ENCODE data around the gene BCL2L2. TPM values are rescaled to one million over a fixed set of nuclear protein-coding genes. Genes with fewer than 3 reads are reported as not detected.

Gene BCL2L2
- total and polyA plus RNA-seq, 2 donors (not counting 1 experiment from before 2014, with no cell fraction given): 24.7 to 25.4 TPM

DNA sequence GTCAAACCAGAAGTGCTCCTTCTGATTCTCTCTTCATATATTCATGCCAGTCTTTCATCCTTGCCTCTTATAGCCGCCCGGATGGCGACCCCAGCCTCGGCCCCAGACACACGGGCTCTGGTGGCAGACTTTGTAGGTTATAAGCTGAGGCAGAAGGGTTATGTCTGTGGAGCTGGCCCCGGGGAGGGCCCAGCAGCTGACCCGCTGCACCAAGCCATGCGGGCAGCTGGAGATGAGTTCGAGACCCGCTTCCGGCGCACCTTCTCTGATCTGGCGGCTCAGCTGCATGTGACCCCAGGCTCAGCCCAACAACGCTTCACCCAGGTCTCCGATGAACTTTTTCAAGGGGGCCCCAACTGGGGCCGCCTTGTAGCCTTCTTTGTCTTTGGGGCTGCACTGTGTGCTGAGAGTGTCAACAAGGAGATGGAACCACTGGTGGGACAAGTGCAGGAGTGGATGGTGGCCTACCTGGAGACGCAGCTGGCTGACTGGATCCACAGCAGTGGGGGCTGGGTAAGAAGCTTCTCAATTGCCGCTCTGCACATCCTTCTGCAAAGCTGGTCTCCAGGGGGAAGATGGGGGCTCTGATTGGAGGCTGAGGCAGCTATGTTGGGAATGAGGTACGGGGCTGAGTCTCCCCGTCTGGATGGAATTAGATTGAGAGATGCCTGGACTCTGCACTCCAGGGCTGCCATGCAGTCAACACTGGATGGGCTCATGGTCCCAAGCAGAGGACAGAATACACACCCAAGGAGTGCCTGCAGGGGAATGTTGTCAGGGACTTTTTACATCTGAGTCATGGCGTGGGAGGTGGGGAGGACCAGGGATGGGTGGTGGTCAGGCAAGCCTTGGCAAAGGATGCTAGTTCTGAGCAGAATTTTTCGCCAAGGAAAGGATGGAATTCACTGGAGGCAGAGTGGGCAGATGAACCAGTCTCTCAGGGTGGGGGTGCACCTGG is 1.3 kb downstream of the BCL2L2 start:
- peaks cover 9% of the 10 kb centered on the region for H3K4me1 ChIP-seq (ENCODE audit: control insufficient read depth, extremely low read depth, insufficient read depth, low read length)
- H3K9ac ChIP-seq (ENCODE audit: insufficient read depth, low read length): no peak overlapping the region
- DNase-seq (ENCODE audit: low read depth in 2 of 2): peak in 1 of 2 donors; percentile 64
- H3K36me3 ChIP-seq (ENCODE audit: control insufficient read depth, insufficient read depth, low read length): peaks cover 13% of the 10 kb centered on the region
- H3K27me3 ChIP-seq (ENCODE audit: control insufficient read depth, insufficient read depth, low read length): no peaks in the 10 kb centered on the region
- H3K4me3 ChIP-seq (replicated peaks in 1 of 4; ENCODE audit: control extremely low read depth in 1 of 4, insufficient read depth in 1 of 4, low read depth in 3 of 4, low read length in 4 of 4): peak overlapping the region; percentile 60 to 94 (median 76)
- no peaks in the 10 kb centered on the region for H3K9me3 ChIP-seq (ENCODE audit: control insufficient read depth, insufficient read depth, low read depth, low read length)
- H4K20me1 ChIP-seq (ENCODE audit: control insufficient read depth, extremely low read depth, insufficient read depth, low read length): no peaks in the 10 kb centered on the region
- H3K79me2 ChIP-seq (ENCODE audit: control insufficient read depth, insufficient read depth, low read length): peaks cover 42% of the 10 kb centered on the region
- TF ChIP-seq EZH2 (IDR thresholded peaks at IDR 0.05; ENCODE audit: low read length, missing control alignments): no peak
- TF ChIP-seq, protein P1, sequence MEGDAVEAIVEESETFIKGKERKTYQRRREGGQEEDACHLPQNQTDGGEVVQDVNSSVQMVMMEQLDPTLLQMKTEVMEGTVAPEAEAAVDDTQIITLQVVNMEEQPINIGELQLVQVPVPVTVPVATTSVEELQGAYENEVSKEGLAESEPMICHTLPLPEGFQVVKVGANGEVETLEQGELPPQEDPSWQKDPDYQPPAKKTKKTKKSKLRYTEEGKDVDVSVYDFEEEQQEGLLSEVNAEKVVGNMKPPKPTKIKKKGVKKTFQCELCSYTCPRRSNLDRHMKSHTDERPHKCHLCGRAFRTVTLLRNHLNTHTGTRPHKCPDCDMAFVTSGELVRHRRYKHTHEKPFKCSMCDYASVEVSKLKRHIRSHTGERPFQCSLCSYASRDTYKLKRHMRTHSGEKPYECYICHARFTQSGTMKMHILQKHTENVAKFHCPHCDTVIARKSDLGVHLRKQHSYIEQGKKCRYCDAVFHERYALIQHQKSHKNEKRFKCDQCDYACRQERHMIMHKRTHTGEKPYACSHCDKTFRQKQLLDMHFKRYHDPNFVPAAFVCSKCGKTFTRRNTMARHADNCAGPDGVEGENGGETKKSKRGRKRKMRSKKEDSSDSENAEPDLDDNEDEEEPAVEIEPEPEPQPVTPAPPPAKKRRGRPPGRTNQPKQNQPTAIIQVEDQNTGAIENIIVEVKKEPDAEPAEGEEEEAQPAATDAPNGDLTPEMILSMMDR (conservative IDR thresholded peaks at IDR 0.05 in 1 of 2, IDR thresholded peaks at IDR 0.05 in 1 of 2; ENCODE audit: low read depth in 1 of 2, low read length in 2 of 2): no peak
- H3K4me2 ChIP-seq (ENCODE audit: extremely low read depth, insufficient read depth, low read length): peak overlapping the region; percentile 89
- peak overlapping the region; percentile 74 for H3K27ac ChIP-seq (ENCODE audit: insufficient read depth, low read length)
- no peak overlapping the region for H2AFZ ChIP-seq (ENCODE audit: low read length)

DNA sequence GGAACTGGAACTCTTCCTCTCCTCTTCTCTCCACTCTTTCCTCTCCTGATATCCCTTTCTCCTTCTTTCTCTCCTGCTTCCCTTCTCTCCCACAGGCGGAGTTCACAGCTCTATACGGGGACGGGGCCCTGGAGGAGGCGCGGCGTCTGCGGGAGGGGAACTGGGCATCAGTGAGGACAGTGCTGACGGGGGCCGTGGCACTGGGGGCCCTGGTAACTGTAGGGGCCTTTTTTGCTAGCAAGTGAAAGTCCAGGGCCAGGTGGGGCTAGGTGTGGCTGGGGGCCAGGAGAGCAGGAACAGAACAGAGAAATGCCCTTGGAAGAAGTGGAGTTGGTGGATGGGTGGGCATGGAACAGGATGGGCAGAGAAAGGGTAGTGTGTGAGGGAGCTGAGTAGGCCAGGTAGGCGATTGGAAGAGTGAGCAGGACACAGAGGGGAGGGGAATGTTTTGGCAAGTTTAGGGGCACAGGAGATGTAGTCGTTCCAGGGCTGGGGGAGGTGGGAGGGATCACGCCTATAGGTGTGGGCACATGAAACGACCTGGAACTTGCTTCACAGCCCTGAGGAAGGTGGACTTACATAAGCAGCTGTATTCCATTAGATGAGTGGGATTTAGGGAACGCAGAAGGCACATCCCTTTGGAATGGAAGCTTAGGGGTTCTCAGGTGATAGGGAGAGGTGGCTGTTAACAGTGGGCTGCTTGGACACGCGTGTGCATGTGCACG is 2.2 kb downstream of the BCL2L2 start:
- H3K27ac ChIP-seq (ENCODE audit: insufficient read depth, low read length): no peak overlapping the region
- H3K27me3 ChIP-seq (ENCODE audit: control insufficient read depth, insufficient read depth, low read length): no peaks in the 10 kb centered on the region
- H3K4me2 ChIP-seq (ENCODE audit: extremely low read depth, insufficient read depth, low read length): peak overlapping the region; percentile 89
- no peak for DNase-seq (ENCODE audit: low read depth in 2 of 2)
- H4K20me1 ChIP-seq (ENCODE audit: control insufficient read depth, extremely low read depth, insufficient read depth, low read length): no peaks in the 10 kb centered on the region
- TF ChIP-seq, protein P1 (conservative IDR thresholded peaks at IDR 0.05 in 1 of 2, IDR thresholded peaks at IDR 0.05 in 1 of 2; ENCODE audit: low read depth in 1 of 2, low read length in 2 of 2): no peak
- no peak overlapping the region for H2AFZ ChIP-seq (ENCODE audit: low read length)
- H3K9me3 ChIP-seq (ENCODE audit: control insufficient read depth, insufficient read depth, low read depth, low read length): no peaks in the 10 kb centered on the region
- peaks cover 9% of the 10 kb centered on the region for H3K4me1 ChIP-seq (ENCODE audit: control insufficient read depth, extremely low read depth, insufficient read depth, low read length)
- H3K79me2 ChIP-seq (ENCODE audit: control insufficient read depth, insufficient read depth, low read length): peaks cover 44% of the 10 kb centered on the region
- H3K4me3 ChIP-seq (replicated peaks in 1 of 4; ENCODE audit: control extremely low read depth in 1 of 4, insufficient read depth in 1 of 4, low read depth in 3 of 4, low read length in 4 of 4): peak overlapping the region in 1 of 4 experiments; percentile 74
- peaks cover 13% of the 10 kb centered on the region for H3K36me3 ChIP-seq (ENCODE audit: control insufficient read depth, insufficient read depth, low read length)
- H3K9ac ChIP-seq (ENCODE audit: insufficient read depth, low read length): no peak overlapping the region

DNA sequence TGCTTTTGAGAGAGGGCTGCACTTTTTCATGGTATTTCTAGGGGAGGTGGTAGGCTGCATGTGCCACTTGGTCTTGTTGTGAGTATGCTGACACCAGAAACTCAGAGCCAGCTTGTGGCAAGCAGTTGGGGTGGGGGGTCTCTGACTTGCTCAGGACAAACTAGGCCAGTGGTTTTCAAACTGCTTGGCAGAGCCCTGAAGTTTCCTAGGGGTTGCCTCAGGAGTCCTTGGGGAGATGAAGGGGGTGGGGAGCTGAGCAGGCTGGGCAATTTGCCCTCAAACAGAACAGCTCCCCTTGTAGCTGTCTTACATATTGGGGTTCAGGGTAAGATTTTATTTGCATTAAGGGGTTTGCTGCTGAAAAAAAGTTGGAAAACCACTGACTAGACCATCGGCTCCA is 3.9 kb downstream of the BCL2L2 start:
- Histone ChIP-seq H3K4me1 (ENCODE audit: control insufficient read depth, extremely low read depth, insufficient read depth, low read length) (peaks cover 9% of the 10 kb centered on the region), H3K27ac (ENCODE audit: insufficient read depth, low read length) (no peak overlapping the region), H3K36me3 (ENCODE audit: control insufficient read depth, insufficient read depth, low read length) (peaks cover 13% of the 10 kb centered on the region), H3K79me2 (ENCODE audit: control insufficient read depth, insufficient read depth, low read length) (peaks cover 44% of the 10 kb centered on the region), H3K4me2 (ENCODE audit: extremely low read depth, insufficient read depth, low read length) (no peak overlapping the region), H2AFZ (ENCODE audit: low read length) (no peak overlapping the region), H3K9me3 (ENCODE audit: control insufficient read depth, insufficient read depth, low read depth, low read length) (no peaks in the 10 kb centered on the region), H3K9ac (ENCODE audit: insufficient read depth, low read length) (no peak overlapping the region), H3K27me3 (ENCODE audit: control insufficient read depth, insufficient read depth, low read length) (no peaks in the 10 kb centered on the region), H3K4me3 (replicated peaks in 1 of 4; ENCODE audit: control extremely low read depth in 1 of 4, insufficient read depth in 1 of 4, low read depth in 3 of 4, low read length in 4 of 4) (no peak overlapping the region), H4K20me1 (ENCODE audit: control insufficient read depth, extremely low read depth, insufficient read depth, low read length) (no peaks in the 10 kb centered on the region)
- no peak for DNase-seq (ENCODE audit: low read depth in 2 of 2)
- TF ChIP-seq EZH2 (IDR thresholded peaks at IDR 0.05; ENCODE audit: low read length, missing control alignments): no peak
- TF ChIP-seq, protein P1 (conservative IDR thresholded peaks at IDR 0.05 in 1 of 2, IDR thresholded peaks at IDR 0.05 in 1 of 2; ENCODE audit: low read depth in 1 of 2, low read length in 2 of 2): no peak
